ENCODE measurements around the gene IGFBP2. TPM values are rescaled to one million over a fixed set of nuclear protein-coding genes. Genes with fewer than 3 reads are reported as not detected.

The IGFBP2 gene
- total and polyA plus RNA-seq, 2 of the 4 experiments (the other 2 are of a cell fraction): 33.5 to 236 TPM

GRCh38 chr2:216676630-216677029, 43.4 kb downstream of the IGFBP2 start:
- in situ Hi-C loops (cut with MboI; ENCODE audit: low sequenced_read_pairs) (no loop called here), intact Hi-C loops (cut with micrococcal nuclease) (no loop called here), dilution Hi-C loops (cut with HindIII; ENCODE audit: low sequenced_read_pairs, unreplicated experiment) (loop anchor here (25.0 kb wide), 2 partner anchors 486 to 836 kb away; no protein-coding TSS in a partner anchor)
- H2AK5ac ChIP-seq (ENCODE audit: low read depth, low read length): no peak overlapping the region
- TF ChIP-seq RCOR1 (IDR thresholded peaks at IDR 0.05; ENCODE audit: insufficient replicate concordance, low read length) (no peak), POLR2A (IDR thresholded peaks at IDR 0.05; ENCODE audit: low read depth, low read length) (no peak), CHD1 (IDR thresholded peaks at IDR 0.05; ENCODE audit: low read depth, low read length) (no peak), MAFK (IDR thresholded peaks at IDR 0.05; ENCODE audit: low read depth, low read length) (no peak), USF2 (IDR thresholded peaks at IDR 0.05; ENCODE audit: low read depth, low read length) (no peak), NFE2L2 (IDR thresholded peaks at IDR 0.05; ENCODE audit: low read depth, low read length) (no peak), SMC3 (IDR thresholded peaks at IDR 0.05; ENCODE audit: low read depth, low read length) (no peak), ELK1 (IDR thresholded peaks at IDR 0.05; ENCODE audit: borderline replicate concordance, low read depth, low read length) (no peak), CEBPB (IDR thresholded peaks at IDR 0.05; ENCODE audit: low read depth, low read length) (no peak), CTCF (conservative IDR thresholded peaks at IDR 0.05; ENCODE audit: low read depth, low read length) (no peak), MAZ (IDR thresholded peaks at IDR 0.05; ENCODE audit: borderline replicate concordance, low read depth, low read length) (no peak), RAD21 (IDR thresholded peaks at IDR 0.05; ENCODE audit: low read length) (no peak), MXI1 (IDR thresholded peaks at IDR 0.05; ENCODE audit: borderline replicate concordance, low read depth, low read length) (no peak), BHLHE40 (IDR thresholded peaks at IDR 0.05; ENCODE audit: low read depth, low read length) (no peak), FOS (IDR thresholded peaks at IDR 0.05; ENCODE audit: low read depth, low read length) (no peak)
- no peak overlapping the region for H2BK120ac ChIP-seq (ENCODE audit: low read depth, low read length)
- ChIA-PET CTCF (interaction anchor here (0.6 kb wide), 1 partner anchor 68 kb away, joined by 3 read pairs; no protein-coding TSS in a partner anchor), POLR2A (ENCODE audit: unreplicated experiment) (interaction anchor here (0.6 to 0.7 kb wide), 2 partner anchors 34 to 1023 kb away, joined by 3 read pairs; no protein-coding TSS in a partner anchor)
- H2BK5ac ChIP-seq (ENCODE audit: low read depth, low read length, poor library complexity, severe bottlenecking): no peak overlapping the region
- no peak overlapping the region for H3K9ac ChIP-seq (ENCODE audit: low read depth, low read length)
- peaks cover 0 to 52% of the 10 kb centered on the region in 2 experiments; a peak in 2 of 4 replicates for H3K79me1 ChIP-seq (ENCODE audit: low read depth in 1 of 2, low read length in 2 of 2)
- no peak overlapping the region for H2BK15ac ChIP-seq (ENCODE audit: low read depth, low read length)
- H3K4ac ChIP-seq (ENCODE audit: low read depth, low read length): no peak overlapping the region
- 100% methylated on average over 1 of the region's 17 CpGs; no CpG with 5 or more reads in 1 of the 2 experiments for WGBS, 2 experiments (ENCODE audit: extremely low coverage in 2 of 2, insufficient read length in 1 of 2)
- DNase-seq: no peak
- no peaks in the 10 kb centered on the region for H3K9me3 ChIP-seq (ENCODE audit: control insufficient read depth, insufficient read depth, low read length)
- H4K5ac ChIP-seq (ENCODE audit: low read depth, low read length): no peak overlapping the region
- H3K23ac ChIP-seq (ENCODE audit: low read depth, low read length): no peak overlapping the region
- H3K14ac ChIP-seq (replicated peaks; ENCODE audit: low read depth, low read length): no peak overlapping the region
- no peak overlapping the region for H3K18ac ChIP-seq (ENCODE audit: low read depth, low read length)
- peaks cover 83% of the 10 kb centered on the region for H3K36me3 ChIP-seq (ENCODE audit: control insufficient read depth, insufficient read depth, low read length)
- H3K4me2 ChIP-seq (ENCODE audit: low read depth, low read length): no peak overlapping the region
- H4K20me1 ChIP-seq (ENCODE audit: insufficient read depth, low read length): peaks cover 98% of the 10 kb centered on the region
- H3K27me3 ChIP-seq (ENCODE audit: control insufficient read depth, insufficient read depth, low read length): no peaks in the 10 kb centered on the region
- H2BK20ac ChIP-seq (ENCODE audit: low read depth, low read length): no peak overlapping the region
- H3K4me3 ChIP-seq (ENCODE audit: insufficient read depth, low read depth, low read length): no peak overlapping the region
- no peak overlapping the region for H3K56ac ChIP-seq (ENCODE audit: extremely low read depth, insufficient read depth, low read length)
- no TSS peak for BruUV-seq (replicated peaks)
- H3K4me1 ChIP-seq (ENCODE audit: control insufficient read depth, insufficient read depth, low read length): no peaks in the 10 kb centered on the region
- H2AFZ ChIP-seq (replicated peaks; ENCODE audit: low read length, poor library complexity): peak overlapping the region; percentile 56
- no peak overlapping the region for H4K8ac ChIP-seq (ENCODE audit: low read depth in 2 of 2, low read length in 2 of 2)
- no peak overlapping the region for H4K91ac ChIP-seq (ENCODE audit: insufficient read depth, low read depth, low read length)
- H3K27ac ChIP-seq (ENCODE audit: insufficient read depth, low read length): no peak overlapping the region
- no peak for ATAC-seq (ENCODE audit: low read depth)
- no peak overlapping the region for H2AK9ac ChIP-seq (replicated peaks; ENCODE audit: low read depth, low read length, poor library complexity)
- peaks cover 18% of the 10 kb centered on the region; the same call in 1 of the 2 replicates for H3K9me1 ChIP-seq (ENCODE audit: insufficient read depth, low read length)
